Calu3 (cell line): ENCODE measurements around the gene RASL11A. TPM values are rescaled to one million over a fixed set of nuclear protein-coding genes. Genes with fewer than 3 reads are reported as not detected.
"Not testable (repeated sequence)": the region's sequence is repeated elsewhere in the genome, so short reads cannot be mapped to it uniquely, and the experiment has no call there.

ENCODE experiments used
- Bru-seq: library from RNA; stranded (reverse); fragments of 400-500 nt; gene quantifications from one replicate; lab custom pipeline; 2021; lab: Mats Ljungman, UMichigan
- BruChase-seq, 2 experiments: library from RNA; stranded (reverse); fragments of 400-500 nt; gene quantifications; one replicate each; lab custom pipeline; 2021; lab: Mats Ljungman, UMichigan
- BruUV-seq: library from RNA; stranded (reverse); fragments of 400-500 nt; replicated peaks from 2 replicates; lab custom pipeline; 2021; lab: Mats Ljungman, UMichigan
- CTCF ChIA-PET: fragments of 300-600 bp; sonication (Branson Sonifier 250); formaldehyde crosslinking; loops from one replicate; lab custom pipeline; 2022; ENCODE audit warnings: antibody characterized with exemption; lab: Charles Lee
- DNase-seq: peaks from one replicate; pipeline ENCODE4 v3.0.0; 2022
- H3K27ac Mint-ChIP-seq: one replicate; pipeline ENCODE4 v1.8.0; 2022; ENCODE audit warnings: mixed read lengths; ENCODE audit not compliant: unreplicated experiment
- H3K27me3 Mint-ChIP-seq: one replicate; pipeline ENCODE4 v1.8.0; 2022; ENCODE audit warnings: mixed read lengths; ENCODE audit not compliant: unreplicated experiment
- H3K36me3 Mint-ChIP-seq: one replicate; pipeline ENCODE4 v1.8.0; 2022; ENCODE audit warnings: mild to moderate bottlenecking, moderate library complexity, mixed read lengths; ENCODE audit not compliant: insufficient read depth, unreplicated experiment
- H3K4me1 Mint-ChIP-seq: one replicate; pipeline ENCODE4 v1.8.0; 2022; ENCODE audit warnings: mild to moderate bottlenecking, low read depth, mixed read lengths; ENCODE audit not compliant: unreplicated experiment
- H3K4me3 Mint-ChIP-seq: one replicate; pipeline ENCODE4 v1.8.0; 2022; ENCODE audit warnings: mild to moderate bottlenecking, low read depth, moderate library complexity, mixed read lengths; ENCODE audit not compliant: unreplicated experiment
- H3K9me3 Mint-ChIP-seq: one replicate; pipeline ENCODE4 v1.8.0; 2022; ENCODE audit warnings: low read depth, mixed read lengths; ENCODE audit not compliant: unreplicated experiment
- CTCF ChIP-seq: fragments of 200-600 bp; IDR thresholded peaks from one replicate; pipeline ENCODE4 v1.8.0; 2022; ENCODE audit warnings: antibody characterized with exemption; ENCODE audit not compliant: unreplicated experiment
- intact Hi-C: fragments of 100-400 bp; cut with micrococcal nuclease; formaldehyde crosslinking; loops from one replicate; pipeline ENCODE4 v1.10.0; 2022; ENCODE audit not compliant: unreplicated experiment
- long read RNA-seq: library from polyadenylated mRNA; stranded (forward); transcript quantifications from one replicate; pipeline ENCODE4 v2.0.0, GENCODE V29; 2022
- total RNA-seq: library from RNA; stranded (reverse); gene quantifications from 2 replicates; pipeline ENCODE4 v1.2.3, GENCODE V29; 2022

The RASL11A gene
- 1.3 and 2.2 TPM in 2 replicates for total RNA-seq
- percentile 33 among the genes with signal in this experiment for Bru-seq, nascent RNA
- percentile 29 among the genes with signal in this experiment for BruChase-seq, experiment 1, labeled RNA remaining after a 6-hour chase
- BruChase-seq, experiment 2, labeled RNA remaining after a 2-hour chase = percentile 35 among the genes with signal in this experiment
- long read RNA-seq = 0 reads

- CTCF ChIA-PET = interaction anchor here (0.6 to 1.2 kb wide), 5 partner anchors 9 to 143 kb away, joined by 3 to 10 read pairs (median 3); no protein-coding TSS in a partner anchor
- intact Hi-C loops = loop anchor here (5.0 kb wide), 1 partner anchor 99 kb away; the partner anchor contains the start of gene USP12
- TF ChIP-seq CTCF = peak; percentile 84
- Mint-ChIP-seq H3K27me3 (peaks cover 24% of the 10 kb centered on the region), H3K4me1 (peaks cover 15% of the 10 kb centered on the region), H3K36me3 (peaks cover 18% of the 10 kb centered on the region), H3K9me3 (no peaks in the 10 kb centered on the region), H3K27ac (peak within 1 kb of the TSS; percentile 56), H3K4me3 (peak within 1 kb of the TSS; percentile 77)
- no TSS peak for BruUV-seq
- peak; percentile 73 for DNase-seq
Observed at GRCh38 chr13:27270594-27271520, at the start of gene RASL11A. Gene RASL11A (plus strand): TSS chr13:27270830. CDS start chr13:27270945, 115 bp downstream.

GRCh38 chr13:27222100-27222499 lies 48.5 kb upstream of the RASL11A start:
- not testable (repeated sequence) for DNase-seq, H3K4me3 Mint-ChIP-seq

GRCh38 chr13:27226991-27227390 lies 43.6 kb upstream of the RASL11A start:
- Mint-ChIP-seq H3K27me3 (no peaks in the 10 kb centered on the region), H3K27ac (no peak overlapping the region), H3K4me1 (no peaks in the 10 kb centered on the region), H3K4me3 (no peak overlapping the region), H3K36me3 (peaks cover 4% of the 10 kb centered on the region), H3K9me3 (peaks cover 2% of the 10 kb centered on the region)
- intact Hi-C loops = no loop called here
- no peak for TF ChIP-seq CTCF
- CTCF ChIA-PET = no interaction called here
- no peak for DNase-seq
- BruUV-seq = no TSS peak

More at GRCh38 chr13:27222100-27222499, 48.5 kb upstream of the RASL11A start:
- intact Hi-C loops, H3K4me1 Mint-ChIP-seq, BruUV-seq, H3K9me3 Mint-ChIP-seq, H3K27me3 Mint-ChIP-seq, H3K36me3 Mint-ChIP-seq, CTCF ChIA-PET, H3K27ac Mint-ChIP-seq: not testable (repeated sequence)

GRCh38 chr13:27228131-27228530 lies 42.5 kb upstream of the RASL11A start:
- intact Hi-C loops = no loop called here
- CTCF ChIA-PET = no interaction called here

More at GRCh38 chr13:27228131-27228530, 42.5 kb upstream of the RASL11A start:
- no peak for TF ChIP-seq CTCF
- DNase-seq = no peak
- Mint-ChIP-seq H3K4me3 (no peak overlapping the region), H3K27me3 (no peaks in the 10 kb centered on the region), H3K4me1 (no peaks in the 10 kb centered on the region), H3K36me3 (peaks cover 4% of the 10 kb centered on the region), H3K27ac (no peak overlapping the region), H3K9me3 (peaks cover 3% of the 10 kb centered on the region)
- BruUV-seq = no TSS peak
